ENCODE data around the gene MAP3K9. TPM values are rescaled to one million over a fixed set of nuclear protein-coding genes. Genes with fewer than 3 reads are reported as not detected.
"Not testable (repeated sequence)": the region's sequence is repeated elsewhere in the genome, so short reads cannot be mapped to it uniquely, and the experiment has no call there.

Gene MAP3K9
- total RNA-seq, 1 donor from 2014 or later = 13.0 TPM

DNA sequence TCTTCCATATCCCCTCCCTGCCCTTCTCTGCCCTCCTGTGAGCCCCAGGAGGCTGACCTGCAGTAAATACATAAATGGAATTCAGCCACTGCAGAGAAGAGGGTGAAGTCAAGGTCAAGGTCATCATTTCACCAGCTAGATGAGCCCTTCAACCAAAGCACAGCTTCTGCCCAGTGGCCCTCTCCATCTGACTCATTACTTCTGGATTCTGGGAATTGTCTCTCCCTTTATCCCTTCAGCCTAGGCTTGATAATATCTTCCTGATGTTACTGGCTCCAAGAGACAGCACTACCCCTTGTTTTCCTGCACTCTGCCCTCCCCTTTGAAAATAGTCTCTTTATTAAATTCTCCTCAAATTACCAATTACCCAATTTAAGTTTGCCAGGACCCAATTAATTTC lies 103.1 kb downstream of the MAP3K9 start:
- no peak overlapping the region for H3K9ac ChIP-seq (ENCODE audit: low read length)
- Mint-ChIP-seq H3K9me3 (ENCODE audit: unreplicated experiment) (no peaks in the 10 kb centered on the region), H3K4me1 (ENCODE audit: low read depth, unreplicated experiment) (peaks cover 25% of the 10 kb centered on the region), H3K27me3 (ENCODE audit: low read depth, unreplicated experiment) (peaks cover 4% of the 10 kb centered on the region), H3K36me3 (ENCODE audit: low read depth, unreplicated experiment) (no peaks in the 10 kb centered on the region), H3K4me3 (ENCODE audit: unreplicated experiment) (no peak overlapping the region), H3K27ac (ENCODE audit: unreplicated experiment) (no peak overlapping the region)
- no peak overlapping the region for H3K27ac ChIP-seq (ENCODE audit: low read depth, low read length)
- H3K4me1 ChIP-seq (ENCODE audit: insufficient read depth, low read length) = peaks cover 5% of the 10 kb centered on the region
- H3K4me2 ChIP-seq (ENCODE audit: low read length) = no peak overlapping the region
- peaks cover 2% of the 10 kb centered on the region for H3K27me3 ChIP-seq (ENCODE audit: insufficient read depth, low read length)
- no peak for FAIRE-seq
- no peak overlapping the region for H2AFZ ChIP-seq (ENCODE audit: low read depth, low read length)
- no peak for DNase-seq (ENCODE audit: low read depth)
- no peak for TF ChIP-seq EZH2 (IDR thresholded peaks at IDR 0.05; ENCODE audit: insufficient read depth, low read length)
- no peak for TF ChIP-seq CTCF (IDR thresholded peaks at IDR 0.05; ENCODE audit: insufficient read depth, low read depth, low read length)
- no peaks in the 10 kb centered on the region for H3K79me2 ChIP-seq (ENCODE audit: insufficient read depth, low read length)
- H4K20me1 ChIP-seq (ENCODE audit: insufficient read depth, low read length) = no peaks in the 10 kb centered on the region
- no peaks in the 10 kb centered on the region for H3K36me3 ChIP-seq (ENCODE audit: insufficient read depth, low read length)
- H3K9me3 ChIP-seq (ENCODE audit: insufficient read depth, low read depth, low read length) = no peaks in the 10 kb centered on the region
- no peak overlapping the region for H3K4me3 ChIP-seq (ENCODE audit: insufficient read depth, low read depth, low read length)

- TF ChIP-seq CTCF (IDR thresholded peaks at IDR 0.05; ENCODE audit: insufficient read depth, low read depth, low read length) (no peak), EZH2 (IDR thresholded peaks at IDR 0.05; ENCODE audit: insufficient read depth, low read length) (no peak)
- no peak overlapping the region for H2AFZ ChIP-seq (ENCODE audit: low read depth, low read length)
- Mint-ChIP-seq H3K4me3 (ENCODE audit: unreplicated experiment) (no peak overlapping the region), H3K9me3 (ENCODE audit: unreplicated experiment) (no peaks in the 10 kb centered on the region), H3K4me1 (ENCODE audit: low read depth, unreplicated experiment) (peaks cover 25% of the 10 kb centered on the region), H3K27ac (ENCODE audit: unreplicated experiment) (no peak overlapping the region), H3K27me3 (ENCODE audit: low read depth, unreplicated experiment) (peaks cover 7% of the 10 kb centered on the region), H3K36me3 (ENCODE audit: low read depth, unreplicated experiment) (no peaks in the 10 kb centered on the region)
- no peak for FAIRE-seq
- no peak overlapping the region for H3K4me3 ChIP-seq (ENCODE audit: insufficient read depth, low read depth, low read length)
- no peaks in the 10 kb centered on the region for H3K36me3 ChIP-seq (ENCODE audit: insufficient read depth, low read length)
- peaks cover 5% of the 10 kb centered on the region for H3K4me1 ChIP-seq (ENCODE audit: insufficient read depth, low read length)
- H3K27ac ChIP-seq (ENCODE audit: low read depth, low read length) = no peak overlapping the region
- H3K9ac ChIP-seq (ENCODE audit: low read length) = no peak overlapping the region
- peaks cover 2% of the 10 kb centered on the region for H3K27me3 ChIP-seq (ENCODE audit: insufficient read depth, low read length)
- no peak for DNase-seq (ENCODE audit: low read depth)
- H3K79me2 ChIP-seq (ENCODE audit: insufficient read depth, low read length) = no peaks in the 10 kb centered on the region
- H3K4me2 ChIP-seq (ENCODE audit: low read length) = no peak overlapping the region
- H4K20me1 ChIP-seq (ENCODE audit: insufficient read depth, low read length) = no peaks in the 10 kb centered on the region
- H3K9me3 ChIP-seq (ENCODE audit: insufficient read depth, low read depth, low read length) = no peaks in the 10 kb centered on the region
These were observed 104.4 kb downstream of the MAP3K9 start for GRCh38 chr14:70704960-70705359.

GRCh38 chr14:70703621-70704168 lies 105.6 kb downstream of the MAP3K9 start:
- H3K36me3 Mint-ChIP-seq (ENCODE audit: low read depth, unreplicated experiment); H3K4me3 Mint-ChIP-seq (ENCODE audit: unreplicated experiment); H3K27me3 ChIP-seq (ENCODE audit: insufficient read depth, low read length); DNase-seq (ENCODE audit: low read depth); H3K4me2 ChIP-seq (ENCODE audit: low read length); FAIRE-seq; H3K9me3 Mint-ChIP-seq (ENCODE audit: unreplicated experiment); H3K9me3 ChIP-seq (ENCODE audit: insufficient read depth, low read depth, low read length); H3K27me3 Mint-ChIP-seq (ENCODE audit: low read depth, unreplicated experiment); H4K20me1 ChIP-seq (ENCODE audit: insufficient read depth, low read length); H3K27ac Mint-ChIP-seq (ENCODE audit: unreplicated experiment); H3K9ac ChIP-seq (ENCODE audit: low read length); H3K36me3 ChIP-seq (ENCODE audit: insufficient read depth, low read length); H3K4me1 ChIP-seq (ENCODE audit: insufficient read depth, low read length); H3K4me3 ChIP-seq (ENCODE audit: insufficient read depth, low read depth, low read length); H3K27ac ChIP-seq (ENCODE audit: low read depth, low read length); H3K79me2 ChIP-seq (ENCODE audit: insufficient read depth, low read length); H2AFZ ChIP-seq (ENCODE audit: low read depth, low read length): not testable (repeated sequence)
- H3K4me1 Mint-ChIP-seq (ENCODE audit: low read depth, unreplicated experiment) = peaks cover 26% of the 10 kb centered on the region
